DMS53 (cell line): Measurements from ENCODE around the gene JMJD1C.
"Not testable (repeated sequence)": the region's sequence is repeated elsewhere in the genome, so short reads cannot be mapped to it uniquely, and the experiment has no call there.

Experiments
- DNase-seq: peaks from one replicate; lab custom pipeline; 2025; lab: John Stamatoyannopoulos, UW

The JMJD1C gene

DNA sequence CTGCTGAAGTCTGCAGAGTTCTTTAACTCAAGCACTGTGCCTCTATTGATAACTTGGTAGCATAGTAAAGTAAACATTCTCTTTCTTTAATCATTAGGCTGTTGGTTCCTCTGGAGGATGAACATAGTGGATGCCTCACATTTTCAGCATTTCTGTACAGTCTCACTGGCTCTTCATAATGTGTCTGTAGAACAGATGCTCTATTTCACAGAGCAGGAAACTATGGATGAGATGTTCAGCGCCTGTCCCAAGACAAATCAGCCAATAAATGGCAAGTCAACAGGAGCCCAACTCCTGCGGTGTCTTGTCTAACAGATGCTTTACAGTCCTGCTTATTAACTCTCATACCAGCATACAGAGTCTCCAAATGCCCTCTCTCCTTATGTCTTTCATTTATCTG is 296.2 kb downstream of the JMJD1C start:
- DNase-seq, result no peak

DNA sequence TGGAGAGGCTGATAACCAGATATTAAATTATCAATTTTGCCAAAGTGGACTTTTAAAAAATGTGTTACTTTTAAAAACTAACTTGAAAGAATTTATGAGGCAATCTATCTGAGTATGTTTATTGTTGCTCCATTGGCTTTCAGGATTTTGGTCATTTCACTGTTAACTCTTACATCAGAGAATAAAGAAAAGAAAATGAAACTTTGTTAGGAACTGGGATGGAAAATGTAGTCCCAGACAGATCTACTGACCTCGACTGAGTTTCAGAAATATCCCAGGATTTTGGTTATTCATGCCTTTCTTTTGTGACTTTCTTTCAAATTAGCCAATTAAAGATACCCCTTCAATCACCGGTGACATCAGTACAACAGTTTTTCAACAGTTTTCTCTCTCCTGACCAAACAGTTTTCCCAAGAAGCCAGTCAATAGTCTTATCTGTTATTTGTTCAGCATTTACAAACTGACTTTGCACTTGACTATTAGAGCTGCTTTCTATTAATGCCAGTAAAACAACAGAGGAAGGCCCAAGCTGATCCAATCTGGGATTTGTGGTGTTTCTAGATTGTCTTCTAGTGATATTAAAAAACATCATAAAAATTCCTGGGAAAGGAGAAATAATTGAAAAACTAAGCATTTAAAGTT is 296.8 kb downstream of the JMJD1C start:
- no peak for DNase-seq

DNA sequence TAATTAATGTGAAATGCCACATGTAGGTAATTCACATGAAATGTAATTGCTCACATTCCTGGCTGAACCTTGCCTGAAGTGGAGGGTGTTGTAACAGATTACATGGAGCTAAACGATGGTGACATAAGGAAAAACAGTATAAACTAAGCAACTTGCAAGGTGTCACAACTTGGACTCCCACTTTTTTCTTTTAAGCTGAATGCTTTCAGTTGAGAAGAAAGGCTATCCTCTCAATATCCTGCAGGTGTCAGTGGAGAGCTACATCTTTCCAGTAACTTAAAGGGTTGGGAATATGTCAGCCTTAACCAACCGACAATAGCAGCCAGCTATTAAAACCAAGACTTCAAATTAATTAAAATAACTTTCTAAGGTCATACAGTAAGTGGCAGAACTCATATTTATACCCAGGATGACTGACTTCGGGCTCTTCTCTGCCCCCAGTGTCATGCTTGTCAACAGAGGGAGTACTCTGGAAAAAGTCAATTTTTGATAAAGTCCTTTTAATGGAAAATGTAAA is 299.0 kb downstream of the JMJD1C start:
- peak; percentile 85 for DNase-seq

DNA sequence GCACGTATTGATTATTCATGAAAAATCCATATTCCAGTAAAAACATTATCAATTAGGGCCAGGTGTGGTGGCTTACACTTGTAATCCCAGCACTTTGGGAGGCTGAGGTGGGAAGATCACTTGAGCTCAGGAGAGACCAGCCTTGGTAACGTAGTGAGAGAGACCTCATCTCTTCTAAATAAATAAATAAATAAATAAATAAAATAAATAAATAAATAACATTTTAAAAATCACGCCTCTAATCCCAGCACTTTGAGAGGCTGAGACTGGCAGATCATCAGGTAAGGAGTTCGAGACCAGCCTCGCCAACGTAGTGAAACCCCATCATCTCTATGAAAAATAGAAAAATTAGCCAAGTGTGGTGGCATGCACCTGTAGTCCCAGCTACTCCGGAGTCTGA is 300.5 kb downstream of the JMJD1C start:
- DNase-seq, result no peak

DNA sequence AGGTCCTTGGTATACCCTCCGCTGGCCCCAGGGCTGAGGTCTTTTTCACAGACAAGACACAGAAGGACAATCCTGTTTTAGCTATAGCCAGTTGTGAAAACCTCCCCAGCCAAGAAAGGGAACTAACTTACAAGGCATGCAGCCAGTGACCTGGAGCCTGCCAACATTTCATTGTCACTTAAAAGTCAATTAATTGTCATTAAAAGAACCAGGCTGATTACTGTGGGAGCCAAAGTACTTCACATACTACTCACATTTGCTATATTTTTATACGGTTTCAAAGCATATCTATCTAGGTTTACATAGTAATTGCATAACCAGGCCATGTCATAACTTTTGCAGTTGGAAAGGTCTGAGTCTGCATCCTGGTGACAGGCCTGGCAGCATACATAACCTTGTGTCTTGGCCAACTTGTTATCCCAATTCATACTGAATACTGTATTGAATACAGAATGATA is 301.6 kb downstream of the JMJD1C start:
- no peak for DNase-seq

DNA sequence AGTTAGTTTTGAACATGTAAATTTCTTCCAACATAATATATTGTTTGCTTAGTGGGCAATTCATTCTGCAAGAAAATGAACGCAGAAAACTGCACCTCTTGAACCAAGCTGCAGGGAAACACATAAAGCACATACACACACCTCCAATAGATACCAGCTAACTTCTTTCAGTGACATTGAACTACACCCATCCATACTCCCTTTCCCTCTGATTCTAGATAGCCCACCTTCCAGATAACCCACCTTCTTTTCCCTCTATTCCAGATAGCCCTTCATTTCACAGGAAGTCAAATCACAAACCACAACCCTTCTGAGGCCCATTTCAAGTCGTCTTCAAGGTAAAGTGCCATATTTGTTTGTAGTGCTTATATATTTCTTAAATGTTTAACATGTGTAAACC is 304.2 kb downstream of the JMJD1C start:
- DNase-seq, result no peak

DNA sequence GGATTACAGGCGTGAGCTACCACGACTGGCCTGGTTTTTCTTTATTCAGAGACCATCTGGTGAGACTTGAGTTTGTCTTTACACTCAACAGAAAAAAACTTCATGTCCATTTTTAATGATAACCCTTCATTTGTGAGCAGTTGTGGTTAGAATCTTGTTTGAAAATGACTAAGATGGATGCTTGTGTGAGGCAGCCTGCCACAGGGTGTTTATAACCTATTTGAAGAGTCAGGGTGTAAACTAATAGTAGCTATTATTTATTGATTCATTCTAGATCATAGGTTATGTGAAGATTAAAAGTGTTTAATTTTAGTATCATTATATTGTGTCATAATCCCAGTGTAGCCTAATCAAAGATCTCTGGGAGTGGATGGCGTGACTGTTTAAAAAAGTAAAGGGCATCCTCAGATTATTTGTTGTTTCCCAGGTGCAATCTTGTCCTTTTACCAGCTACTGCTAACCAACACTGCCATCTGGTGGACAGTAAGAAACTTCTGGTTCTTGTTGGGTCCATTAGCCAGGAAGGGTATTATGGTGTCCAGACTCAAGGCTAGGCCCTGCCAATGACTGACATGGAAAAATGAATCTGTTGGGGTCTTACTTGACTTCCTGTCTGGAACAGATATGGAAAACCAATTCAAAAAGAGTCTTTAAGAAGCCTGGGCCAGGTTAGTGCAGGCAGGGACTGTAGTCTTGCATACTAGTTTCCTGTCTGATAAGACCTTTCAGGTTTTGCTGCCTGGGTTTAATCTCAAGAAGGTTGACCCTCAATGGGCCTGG is 307.7 kb downstream of the JMJD1C start:
- peak; percentile 94 for DNase-seq

DNA sequence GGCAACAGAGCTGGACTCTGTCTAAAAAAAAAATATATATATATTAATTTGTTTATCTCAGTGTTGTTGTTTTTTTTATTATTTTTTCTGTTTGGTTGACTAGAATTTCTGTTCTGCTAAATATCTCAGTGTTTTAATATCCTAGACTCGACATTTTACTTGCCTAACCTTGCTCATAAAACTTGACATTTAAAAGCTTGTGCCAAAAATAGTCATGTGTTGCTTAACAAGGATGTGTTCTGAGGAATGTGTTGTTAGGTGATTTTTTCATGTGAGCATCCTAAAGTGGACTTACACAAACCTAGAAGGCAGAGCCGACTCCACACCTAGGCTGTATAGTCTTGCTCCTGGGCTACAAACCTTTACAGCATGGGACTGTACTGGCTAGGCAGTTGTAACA is 309.5 kb downstream of the JMJD1C start:
- DNase-seq, result no peak

DNA sequence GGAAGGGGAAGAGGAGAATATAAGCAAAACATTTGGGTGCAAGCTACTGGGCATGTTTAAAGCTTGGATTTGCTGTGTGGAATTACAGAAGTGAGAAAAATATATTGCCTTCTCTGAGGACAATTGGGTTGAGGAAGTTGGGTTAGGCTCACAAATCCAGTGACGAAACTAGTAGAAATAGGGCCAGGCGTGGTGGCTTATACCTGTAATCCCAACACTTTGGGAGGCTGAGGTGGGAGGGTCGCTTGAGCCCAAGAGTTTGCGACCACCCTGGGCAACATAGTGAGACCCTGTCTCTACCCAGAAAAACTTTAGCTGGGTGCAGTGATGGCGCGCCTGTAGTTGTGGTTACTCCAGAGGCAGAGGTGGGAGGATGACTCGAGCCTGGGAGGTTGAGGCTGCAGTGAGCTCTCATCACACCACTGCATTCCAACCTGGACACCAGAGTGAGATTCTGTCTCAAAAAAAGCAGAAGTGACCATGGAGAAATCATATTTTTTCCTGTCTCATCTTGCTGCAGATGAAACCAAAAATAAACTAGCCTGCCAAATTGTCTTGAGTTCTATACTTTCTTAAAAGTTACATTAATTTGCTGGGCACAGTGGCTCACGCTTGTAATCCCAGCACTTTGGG is 310.3 kb downstream of the JMJD1C start:
- DNase-seq, result no peak

DNA sequence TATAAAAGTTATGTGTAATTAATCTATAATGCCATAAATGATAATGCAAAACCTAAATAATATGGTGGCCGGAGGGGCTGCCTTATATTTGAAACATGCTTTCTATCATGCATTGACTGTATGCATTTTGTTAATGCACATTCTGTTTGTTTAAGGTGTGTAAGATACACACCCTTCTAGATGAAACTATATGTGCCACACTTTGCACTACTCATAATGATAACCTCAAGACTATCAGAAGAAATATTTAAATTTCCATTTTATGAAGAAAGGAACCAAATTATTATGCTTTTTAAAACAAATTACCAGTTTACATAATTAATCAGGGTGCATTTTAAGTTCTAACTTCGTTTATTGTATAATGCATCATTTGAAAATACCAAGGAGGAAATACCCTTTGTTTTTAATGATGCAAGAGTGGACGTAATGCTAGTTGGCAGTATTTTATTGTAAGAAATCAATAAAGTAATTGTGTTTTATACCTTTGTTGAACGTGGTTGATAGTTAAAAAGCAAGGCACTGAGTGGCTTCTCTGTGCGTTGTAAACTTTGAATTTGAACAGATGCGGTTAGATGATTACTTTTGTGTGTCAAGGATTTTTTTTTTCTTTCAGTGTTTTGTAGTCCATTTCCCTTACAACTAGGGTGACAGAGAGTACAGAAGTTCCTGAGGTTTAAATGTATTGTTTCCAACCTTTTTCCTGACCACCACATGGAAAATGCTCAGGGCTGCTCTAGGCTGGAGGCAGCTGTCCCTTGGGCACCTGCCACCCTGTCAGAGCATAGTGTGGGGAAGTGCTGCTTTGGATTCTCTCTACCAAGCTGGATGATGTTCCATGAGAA is 311.0 kb downstream of the JMJD1C start:
- no peak for DNase-seq

DNA sequence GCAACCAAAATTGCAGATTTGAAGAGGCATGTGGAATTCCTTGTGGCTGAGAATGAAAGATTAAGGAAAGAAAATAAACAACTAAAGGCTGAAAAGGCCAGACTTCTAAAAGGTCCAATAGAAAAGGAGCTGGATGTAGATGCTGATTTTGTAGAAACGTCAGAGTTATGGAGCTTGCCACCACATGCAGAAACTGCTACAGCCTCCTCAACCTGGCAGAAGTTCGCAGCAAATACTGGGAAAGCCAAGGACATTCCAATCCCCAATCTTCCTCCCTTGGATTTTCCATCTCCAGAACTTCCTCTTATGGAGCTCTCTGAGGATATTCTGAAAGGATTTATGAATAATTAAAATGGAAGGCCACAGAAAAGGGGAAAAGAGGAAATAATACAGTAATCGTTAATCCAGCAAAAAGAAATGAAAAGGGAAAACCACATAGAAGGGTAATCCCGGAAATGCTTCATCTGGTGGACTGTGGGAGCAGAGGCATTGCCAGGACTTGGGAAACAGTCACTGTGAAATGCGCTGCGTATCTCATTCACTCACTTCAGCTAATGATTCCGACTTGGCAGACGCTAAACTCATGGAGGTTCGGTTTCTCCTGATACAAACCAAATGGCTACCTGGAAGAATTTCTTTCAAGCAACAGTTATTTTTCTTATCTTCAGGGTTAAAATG is 311.8 kb downstream of the JMJD1C start:
- DNase-seq, result not testable (repeated sequence)

DNA sequence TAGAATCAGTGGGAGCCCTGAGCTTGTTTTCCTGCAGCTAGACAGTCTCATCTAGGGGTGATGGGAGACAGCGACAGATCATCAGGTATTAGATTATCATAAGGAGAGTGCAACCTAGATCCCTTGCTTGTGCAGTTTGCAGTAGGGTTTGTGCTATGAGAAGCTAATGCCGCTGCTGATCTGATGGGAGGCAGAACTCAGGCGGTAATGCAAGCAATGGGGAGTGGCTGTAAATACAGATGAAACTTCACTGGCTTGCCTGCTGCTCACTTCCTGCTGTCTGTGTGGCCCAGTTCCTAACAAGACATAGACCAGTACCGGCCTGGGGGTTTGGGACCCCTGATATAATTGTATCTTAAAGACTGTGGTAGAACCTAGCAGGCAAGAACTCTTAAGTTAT is 315.0 kb downstream of the JMJD1C start:
- no peak for DNase-seq

DNA sequence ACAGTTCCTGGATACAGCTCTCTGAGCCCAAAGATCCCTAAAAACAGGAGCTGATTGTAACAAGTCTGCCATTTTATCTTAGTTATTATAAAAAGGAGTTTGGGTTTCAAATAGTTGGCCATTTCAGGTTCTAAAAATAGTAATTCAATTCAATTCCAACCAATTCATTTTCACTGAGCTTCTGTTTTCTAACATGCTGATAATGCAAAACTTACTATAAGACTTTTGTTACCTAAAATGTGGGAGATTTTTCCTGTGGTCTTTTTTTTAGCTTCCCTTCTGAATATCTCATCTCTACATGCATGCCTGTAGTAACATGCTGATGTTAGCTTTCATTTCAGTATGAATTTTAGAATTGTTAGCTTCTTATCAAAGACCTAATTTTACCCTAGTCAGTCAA is 319.3 kb downstream of the JMJD1C start:
- no peak for DNase-seq

DNA sequence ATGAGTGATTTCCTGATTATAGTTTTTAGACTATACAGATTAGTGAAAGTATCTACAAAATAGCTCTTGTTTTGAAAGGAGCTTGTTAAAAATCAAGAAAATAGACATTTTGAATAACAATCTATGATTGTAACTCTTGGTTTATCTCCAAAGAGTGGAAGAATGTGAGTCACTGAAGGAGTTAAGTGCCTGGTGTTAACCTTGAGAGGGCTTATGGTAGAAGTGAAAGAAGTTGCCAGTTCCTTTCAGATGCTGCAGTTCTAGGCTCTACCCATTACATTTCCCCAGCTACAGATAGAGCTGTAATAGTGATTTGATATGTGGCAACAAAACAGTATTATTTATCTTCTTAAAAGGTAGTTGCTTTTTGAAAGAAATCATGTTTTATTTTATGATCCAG is 320.0 kb downstream of the JMJD1C start:
- no peak for DNase-seq

DNA sequence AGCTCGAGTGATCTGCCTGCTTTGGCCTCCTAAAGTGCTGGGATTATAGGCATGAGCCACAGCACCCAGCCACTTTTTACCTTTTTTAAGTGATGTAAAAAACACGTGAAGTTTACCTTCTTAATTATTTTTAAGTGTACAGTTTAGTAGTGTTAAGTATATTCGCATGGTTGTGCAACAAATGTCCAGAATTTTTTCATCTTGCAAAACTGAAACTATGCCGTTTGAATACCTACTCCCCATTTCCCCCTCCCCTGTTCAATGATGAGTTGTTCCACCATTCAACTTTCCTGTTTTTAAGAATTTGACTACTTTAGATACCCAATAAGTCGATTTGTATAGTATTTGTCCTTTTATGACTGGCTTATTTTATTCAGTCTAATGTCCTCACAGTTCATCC is 321.8 kb downstream of the JMJD1C start:
- no peak for DNase-seq

DNA sequence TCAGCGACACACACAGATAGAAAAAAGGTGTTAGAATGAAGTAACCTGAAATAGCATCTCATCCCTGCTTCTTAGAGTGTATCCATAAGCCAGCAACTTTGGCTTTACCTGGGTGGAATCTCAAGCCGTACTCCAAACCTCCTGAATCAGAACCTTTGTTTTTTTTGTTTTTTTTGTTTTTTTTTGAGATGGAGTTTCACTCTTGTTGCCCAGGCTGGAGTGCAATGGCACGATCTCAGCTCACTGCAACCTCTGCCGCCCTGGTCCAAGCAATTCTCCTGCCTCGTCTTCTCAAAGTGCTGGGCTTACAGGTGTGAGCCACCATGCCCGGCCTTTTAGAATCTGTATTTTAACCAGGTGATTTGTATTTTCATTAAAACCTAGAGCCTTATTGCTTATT is 323.6 kb downstream of the JMJD1C start:
- no peak for DNase-seq

DNA sequence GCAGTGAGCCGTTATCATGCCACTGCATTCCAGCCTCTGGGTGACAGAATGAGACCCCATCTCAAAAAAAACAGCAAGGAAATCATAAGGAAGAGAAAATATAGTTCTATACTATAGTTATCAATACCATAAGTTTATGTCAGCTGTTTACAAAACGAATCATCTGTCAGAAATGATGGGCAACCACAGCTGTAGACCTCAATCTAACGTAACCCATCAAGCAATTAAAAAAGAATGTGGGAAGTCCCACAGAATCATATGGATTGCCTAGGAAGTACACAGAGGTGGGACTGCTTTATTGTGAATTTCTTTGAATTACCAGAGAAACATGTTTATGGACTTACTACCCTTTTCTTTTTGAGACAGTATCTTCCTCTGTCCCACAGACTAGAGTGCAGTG is 325.7 kb downstream of the JMJD1C start:
- no peak for DNase-seq

DNA sequence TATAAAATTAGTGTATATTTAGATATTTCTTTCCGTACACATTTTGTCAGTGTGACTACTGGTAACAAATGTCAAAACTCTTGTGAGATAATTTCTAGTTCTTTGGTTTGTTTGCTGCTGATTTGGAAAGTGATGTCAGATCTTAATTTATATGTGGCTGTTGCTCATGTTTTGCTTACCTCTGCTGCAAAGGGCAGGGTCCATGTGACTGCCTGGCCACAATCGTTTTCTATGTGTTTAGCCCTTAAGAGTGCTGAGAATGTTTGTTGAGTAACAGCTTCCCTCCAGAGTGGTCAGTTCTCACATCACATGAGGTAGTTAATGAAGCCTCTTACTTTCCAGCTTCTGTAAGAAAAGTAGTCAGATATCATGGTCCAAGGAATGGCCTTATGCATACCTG is 328.5 kb downstream of the JMJD1C start:
- DNase-seq, result no peak

DNA sequence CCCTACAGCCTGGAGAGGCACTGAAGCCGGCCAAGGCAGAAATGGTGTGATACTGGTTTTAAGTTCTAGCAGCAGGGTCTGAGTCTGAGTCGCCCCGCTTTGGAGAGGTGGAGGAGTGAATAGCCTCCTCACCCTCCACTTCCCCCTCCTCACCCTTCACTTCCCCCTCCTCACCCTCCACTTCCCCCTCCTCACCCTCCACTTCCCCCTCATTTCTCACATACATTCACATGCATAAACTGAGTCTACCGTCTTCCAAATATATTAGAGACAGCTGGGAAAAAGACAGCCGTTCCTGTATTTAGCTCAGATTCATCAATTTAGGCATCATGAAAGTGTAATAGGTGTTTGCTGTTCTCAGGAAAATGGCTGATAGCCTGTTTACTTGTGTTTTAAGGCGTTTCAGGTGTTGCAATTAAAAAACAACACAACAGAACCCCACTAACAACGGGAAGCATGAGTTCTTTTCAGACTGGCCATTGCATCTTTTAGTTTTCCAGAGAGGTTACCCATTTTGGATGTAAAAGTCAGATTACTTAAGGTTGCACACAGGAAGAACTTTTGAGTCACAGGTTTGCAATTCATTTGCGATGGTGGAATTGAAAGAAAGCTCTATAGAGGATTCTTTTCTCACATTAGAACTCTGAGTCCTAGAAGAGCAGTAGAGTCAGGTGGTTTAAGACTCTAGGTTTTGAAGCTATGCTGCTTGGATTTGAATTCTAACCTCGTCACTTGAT is 331.8 kb downstream of the JMJD1C start:
- DNase-seq, result no peak

DNA sequence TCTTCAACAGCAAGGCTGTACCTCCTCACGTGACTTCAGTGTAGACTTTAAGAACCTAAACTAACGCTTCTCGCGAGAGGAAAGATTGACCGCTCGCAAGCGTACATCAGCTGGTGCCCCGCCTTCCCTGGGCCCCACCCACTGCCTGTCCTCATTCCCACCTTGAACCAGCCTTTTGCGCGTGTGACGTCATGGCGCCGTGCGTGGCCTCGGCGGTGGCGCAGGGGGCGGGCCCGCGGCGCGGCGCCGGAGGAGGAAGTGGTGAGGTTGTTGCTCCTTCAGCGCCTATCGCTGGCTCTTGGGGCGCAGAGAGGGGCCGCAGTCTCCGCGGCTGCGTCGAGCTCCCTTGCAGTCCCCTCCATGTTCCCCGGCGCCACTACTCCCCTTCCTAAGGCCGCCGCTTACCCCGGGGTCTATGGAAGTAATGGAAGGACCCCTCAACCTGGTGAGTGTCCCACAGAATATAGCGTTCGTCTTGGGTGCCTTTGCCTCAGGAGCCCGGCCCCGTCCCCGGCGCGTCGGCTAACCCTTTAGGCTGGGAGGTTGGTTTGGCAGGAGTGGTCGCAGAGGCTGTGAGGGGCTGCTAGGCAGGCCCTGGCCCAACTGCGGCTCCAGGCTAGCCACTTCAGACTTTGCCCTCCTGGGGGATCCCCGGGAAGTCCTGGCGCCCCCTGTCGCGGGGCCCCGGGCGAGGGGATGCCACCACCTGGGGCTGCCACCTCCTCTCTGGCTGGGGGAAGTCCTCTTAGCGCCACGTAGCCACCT is 332.5 kb downstream of the JMJD1C start, which contains the start of gene NRBF2:
NRBF2 (plus strand) TSS at position 273 of the 765 bp plus-strand sequence; CDS start at position 416, 143 bp downstream.
- peak; percentile 99 for DNase-seq
